ENCODE measurements around the gene COL9A3.

The COL9A3 gene

GRCh38 chr20:62784497-62784896, 32.4 kb upstream of the COL9A3 start:
- TF ChIP-seq CTCF (IDR thresholded peaks at IDR 0.05; ENCODE audit: extremely low read depth, insufficient read depth, missing control alignments), result no peak
- DNase-seq (ENCODE audit: low spot score), result no peak
- in situ Hi-C loops (cut with MboI; ENCODE audit: low pct_unique_long_range_greater_than_20kb, low sequenced_read_pairs, unreplicated experiment), result no loop called here

GRCh38 chr20:62785393-62785792, 31.5 kb upstream of the COL9A3 start:
- TF ChIP-seq CTCF (IDR thresholded peaks at IDR 0.05; ENCODE audit: extremely low read depth, insufficient read depth, missing control alignments), result no peak
- in situ Hi-C loops (cut with MboI; ENCODE audit: low pct_unique_long_range_greater_than_20kb, low sequenced_read_pairs, unreplicated experiment), result no loop called here
- no peak for DNase-seq (ENCODE audit: low spot score)

GRCh38 chr20:62786157-62786556, 30.7 kb upstream of the COL9A3 start:
- in situ Hi-C loops (cut with MboI; ENCODE audit: low pct_unique_long_range_greater_than_20kb, low sequenced_read_pairs, unreplicated experiment), result no loop called here
- no peak for DNase-seq (ENCODE audit: low spot score)
- TF ChIP-seq CTCF (IDR thresholded peaks at IDR 0.05; ENCODE audit: extremely low read depth, insufficient read depth, missing control alignments), result no peak

- no peak for TF ChIP-seq CTCF (IDR thresholded peaks at IDR 0.05; ENCODE audit: extremely low read depth, insufficient read depth, missing control alignments)
- no peak for DNase-seq (ENCODE audit: low spot score)
- in situ Hi-C loops (cut with MboI; ENCODE audit: low pct_unique_long_range_greater_than_20kb, low sequenced_read_pairs, unreplicated experiment), result no loop called here
Observed at GRCh38 chr20:62787321-62787720, 29.5 kb upstream of the COL9A3 start.

- no peak for DNase-seq (ENCODE audit: low spot score)
- TF ChIP-seq CTCF (IDR thresholded peaks at IDR 0.05; ENCODE audit: extremely low read depth, insufficient read depth, missing control alignments), result no peak
- in situ Hi-C loops (cut with MboI; ENCODE audit: low pct_unique_long_range_greater_than_20kb, low sequenced_read_pairs, unreplicated experiment), result no loop called here
Observed at GRCh38 chr20:62787866-62788265, 29.0 kb upstream of the COL9A3 start.

- TF ChIP-seq CTCF (IDR thresholded peaks at IDR 0.05; ENCODE audit: extremely low read depth, insufficient read depth, missing control alignments), result no peak
- in situ Hi-C loops (cut with MboI; ENCODE audit: low pct_unique_long_range_greater_than_20kb, low sequenced_read_pairs, unreplicated experiment), result no loop called here
Observed at GRCh38 chr20:62788607-62789006, 28.2 kb upstream of the COL9A3 start.

GRCh38 chr20:62790075-62790474, 26.8 kb upstream of the COL9A3 start:
- TF ChIP-seq CTCF (IDR thresholded peaks at IDR 0.05; ENCODE audit: extremely low read depth, insufficient read depth, missing control alignments), result no peak
- no peak for DNase-seq (ENCODE audit: low spot score)
- in situ Hi-C loops (cut with MboI; ENCODE audit: low pct_unique_long_range_greater_than_20kb, low sequenced_read_pairs, unreplicated experiment), result no loop called here

More at GRCh38 chr20:62788607-62789006, 28.2 kb upstream of the COL9A3 start:
- DNase-seq (ENCODE audit: low spot score), result no peak
